RWPE2 (cell line): ENCODE results near the gene FRMD3.
"Not testable (repeated sequence)": the region's sequence is repeated elsewhere in the genome, so short reads cannot be mapped to it uniquely, and the experiment has no call there.

ENCODE experiments used
- ATAC-seq: fragments of 200-7000 bp; cut with Tn5 transposase; 3 replicates; pipeline ENCODE4 v1.9.1; 2021; ENCODE audit warnings: low read depth
- DNase-seq: peaks from one replicate; pipeline ENCODE4 v3.0.0-alpha.2; 2020; ENCODE audit warnings: low spot score
- H3K27ac ChIP-seq: fragments of 450-650 bp; 2 replicates; pipeline ENCODE4 v1.5.1; 2017; ENCODE audit warnings: mild to moderate bottlenecking; ENCODE audit not compliant: poor library complexity, severe bottlenecking
- H3K27me3 ChIP-seq: fragments of 250-450 bp; sonication (Bioruptor Pico); 2 replicates; pipeline ENCODE4 v1.5.1; 2021; ENCODE audit warnings: mild to moderate bottlenecking, moderate library complexity; ENCODE audit not compliant: insufficient read depth, poor library complexity, severe bottlenecking
- H3K36me3 ChIP-seq: fragments of 250-450 bp; sonication (Bioruptor Pico); 2 replicates; pipeline ENCODE4 v1.5.1; 2020; ENCODE audit warnings: low read depth, mild to moderate bottlenecking, moderate library complexity
- H3K4me1 ChIP-seq: fragments of 250-450 bp; sonication (Bioruptor Pico); 2 replicates; pipeline ENCODE4 v1.5.1; 2021; ENCODE audit warnings: mild to moderate bottlenecking, moderate library complexity; ENCODE audit not compliant: insufficient read depth, poor library complexity, severe bottlenecking
- H3K4me3 ChIP-seq: fragments of 250-450 bp; sonication (Bioruptor Pico); 2 replicates; pipeline ENCODE4 v1.5.1; 2021; ENCODE audit warnings: mild to moderate bottlenecking, moderate library complexity; ENCODE audit not compliant: severe bottlenecking
- H3K9me3 ChIP-seq: fragments of 250-450 bp; sonication (Bioruptor Pico); 2 replicates; pipeline ENCODE4 v1.5.1; 2021; ENCODE audit warnings: mild to moderate bottlenecking, moderate library complexity; ENCODE audit not compliant: severe bottlenecking
- CTCF ChIP-seq: fragments of 450-650 bp; IDR thresholded peaks from one replicate; pipeline ENCODE4 v1.5.1; 2017; ENCODE audit warnings: mild to moderate bottlenecking, moderate library complexity; ENCODE audit not compliant: poor library complexity, severe bottlenecking

The FRMD3 gene

GRCh38 chr9:83372957-83373356 lies 165.2 kb downstream of the FRMD3 start:
- DNase-seq: no peak
- Histone ChIP-seq H3K27me3 (no peaks in the 10 kb centered on the region), H3K4me1 (no peaks in the 10 kb centered on the region), H3K4me3 (no peak overlapping the region), H3K9me3 (no peaks in the 10 kb centered on the region), H3K36me3 (no peaks in the 10 kb centered on the region), H3K27ac (no peak overlapping the region)
- TF ChIP-seq CTCF: no peak
- ATAC-seq: no peak

GRCh38 chr9:83367326-83367725 lies 170.9 kb downstream of the FRMD3 start:
- no peak for DNase-seq
- H3K36me3 ChIP-seq: no peaks in the 10 kb centered on the region
- no peaks in the 10 kb centered on the region for H3K9me3 ChIP-seq
- H3K27ac ChIP-seq: no peak overlapping the region
- no peaks in the 10 kb centered on the region for H3K27me3 ChIP-seq
- no peak for ATAC-seq
- H3K4me1 ChIP-seq: no peaks in the 10 kb centered on the region
- no peak overlapping the region for H3K4me3 ChIP-seq
- no peak for TF ChIP-seq CTCF

GRCh38 chr9:83362341-83362995 lies 175.7 kb downstream of the FRMD3 start:
- Histone ChIP-seq H3K4me1 (no peaks in the 10 kb centered on the region), H3K36me3 (no peaks in the 10 kb centered on the region), H3K27ac (no peak overlapping the region), H3K9me3 (no peaks in the 10 kb centered on the region), H3K4me3 (no peak overlapping the region), H3K27me3 (no peaks in the 10 kb centered on the region)
- no peak for ATAC-seq
- no peak for TF ChIP-seq CTCF
- no peak for DNase-seq

- ATAC-seq: no peak
- no peak for TF ChIP-seq CTCF
- no peak for DNase-seq
- Histone ChIP-seq H3K4me3 (no peak overlapping the region), H3K36me3 (no peaks in the 10 kb centered on the region), H3K9me3 (no peaks in the 10 kb centered on the region), H3K27ac (no peak overlapping the region), H3K4me1 (no peaks in the 10 kb centered on the region), H3K27me3 (no peaks in the 10 kb centered on the region)
Measured at GRCh38 chr9:83359039-83359438, 179.2 kb downstream of the FRMD3 start.

GRCh38 chr9:83358493-83358892 lies 179.7 kb downstream of the FRMD3 start:
- not testable (repeated sequence) for H3K27me3 ChIP-seq, DNase-seq, H3K4me3 ChIP-seq, H3K9me3 ChIP-seq, H3K36me3 ChIP-seq, H3K4me1 ChIP-seq, ATAC-seq, H3K27ac ChIP-seq
